ENCODE results near the gene AACS.

GRCh38 chr12:125184213-125184967 is 119.2 kb downstream of the AACS start:
- TF ChIP-seq HNF4A (conservative IDR thresholded peaks at IDR 0.05) (no peak), CTCF (IDR thresholded peaks at IDR 0.05; ENCODE audit: low read depth, low read length, missing input control) (no peak), MAX (IDR thresholded peaks at IDR 0.05) (no peak), SP1 (IDR thresholded peaks at IDR 0.05) (no peak), ZBTB33 (IDR thresholded peaks at IDR 0.05) (no peak), RXRA (IDR thresholded peaks at IDR 0.05) (no peak), YY1 (IDR thresholded peaks at IDR 0.05) (no peak), GABPA (IDR thresholded peaks at IDR 0.05 in 1 of 2, conservative IDR thresholded peaks at IDR 0.05 in 1 of 2) (no peak), JUND (IDR thresholded peaks at IDR 0.05) (no peak), EGR1 (IDR thresholded peaks at IDR 0.05; ENCODE audit: low read depth in 2 of 2) (no peak), REST (IDR thresholded peaks at IDR 0.05) (no peak)
